GM13976 (cell line): Measurements from ENCODE around the gene STARD8.
"Not testable (repeated sequence)": the region's sequence is repeated elsewhere in the genome, so short reads cannot be mapped to it uniquely, and the experiment has no call there.

Experiments used
- DNase-seq: peaks from one replicate; pipeline ENCODE4 v3.0.0; 2012; ENCODE audit warnings: low spot score
- CTCF ChIP-seq: IDR thresholded peaks from 2 replicates; pipeline ENCODE4 v1.5.1; 2012; ENCODE audit warnings: borderline replicate concordance, mild to moderate bottlenecking; ENCODE audit not compliant: insufficient read depth; ENCODE audit errors: extremely low read depth, missing control alignments, control extremely low read depth
- in situ Hi-C: fragments of 300-500 bp; cut with MboI; formaldehyde crosslinking; loops from one replicate; pipeline ENCODE4 v1.12.0; 2022; ENCODE audit warnings: low sequenced_read_pairs, mixed read lengths, inconsistent platforms; ENCODE audit not compliant: unreplicated experiment

Gene STARD8

GRCh38 chrX:68647156-68647957 lies at the start of gene STARD8:
Gene STARD8 (plus strand): TSS chrX:68647666. CDS start chrX:68647883, 217 bp downstream.
- in situ Hi-C loops: no loop called here

GRCh38 chrX:68598841-68599240 lies 48.6 kb upstream of the STARD8 start:
- TF ChIP-seq CTCF: no peak
- in situ Hi-C loops: no loop called here
- no peak for DNase-seq

More at GRCh38 chrX:68647156-68647957, at the start of gene STARD8:
- DNase-seq: no peak
- TF ChIP-seq CTCF: no peak

GRCh38 chrX:68599256-68600152 lies 48.0 kb upstream of the STARD8 start:
- in situ Hi-C loops: no loop called here
- DNase-seq: no peak
- TF ChIP-seq CTCF: no peak

GRCh38 chrX:68604216-68604615 lies 43.2 kb upstream of the STARD8 start:
- in situ Hi-C loops, DNase-seq: not testable (repeated sequence)

- in situ Hi-C loops: not testable (repeated sequence)
Observed at GRCh38 chrX:68614733-68615132, 32.7 kb upstream of the STARD8 start.

GRCh38 chrX:68627986-68628385 lies 19.5 kb upstream of the STARD8 start:
- TF ChIP-seq CTCF: no peak

More at GRCh38 chrX:68614733-68615132, 32.7 kb upstream of the STARD8 start:
- DNase-seq: not testable (repeated sequence)

GRCh38 chrX:68629936-68630335 lies 17.5 kb upstream of the STARD8 start:
- in situ Hi-C loops, DNase-seq: not testable (repeated sequence)

More at GRCh38 chrX:68627986-68628385, 19.5 kb upstream of the STARD8 start:
- DNase-seq: no peak
- in situ Hi-C loops: no loop called here

GRCh38 chrX:68631336-68631735 lies 16.1 kb upstream of the STARD8 start:
- in situ Hi-C loops: no loop called here
- TF ChIP-seq CTCF: no peak
- no peak for DNase-seq
